NCI-H1105 treated with DMSO at 0.1 percent for 48 hours (cell line): ENCODE data around the gene ANKRD13C.
A peak's percentile ranks its signal among the peaks of the same experiment; 100 is the strongest.
"Not testable (repeated sequence)": the region's sequence is repeated elsewhere in the genome, so short reads cannot be mapped to it uniquely, and the experiment has no call there.

Source experiments
- DNase-seq: peaks from one replicate; lab custom pipeline; 2025; lab: John Stamatoyannopoulos, UW

Gene ANKRD13C

DNA sequence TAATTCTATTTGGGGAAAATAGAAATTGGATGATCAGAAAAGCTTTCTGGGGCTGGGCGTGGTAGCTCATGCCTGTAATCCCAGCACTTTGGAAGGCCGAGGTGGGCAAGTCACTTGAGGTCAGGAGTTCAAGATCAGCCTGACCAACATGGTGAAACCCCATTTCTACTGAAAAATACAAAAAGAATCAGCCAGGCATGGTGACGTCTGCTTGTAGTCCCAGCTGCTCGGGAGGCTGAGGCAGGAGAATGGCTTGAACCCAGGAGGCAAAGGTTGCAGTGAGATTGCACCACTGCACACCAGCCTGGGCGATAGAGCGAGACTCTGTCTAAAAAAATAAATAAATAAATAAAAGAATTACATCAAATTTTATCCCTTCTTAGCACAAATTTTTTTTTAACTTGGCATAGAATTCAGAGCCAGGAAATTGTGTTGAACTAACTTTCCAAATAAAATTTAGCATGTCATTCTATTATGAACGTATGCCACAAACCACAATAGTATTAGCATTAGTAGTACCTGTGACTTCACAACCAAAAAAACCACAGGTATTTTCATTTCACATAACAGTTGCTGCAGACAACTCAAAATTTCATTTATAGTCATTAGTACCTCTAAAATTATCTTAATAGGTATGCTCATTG, 4.5 kb upstream of the ANKRD13C start:
- no peak for DNase-seq

- DNase-seq, result no peak
Observed at GRCh38 chr1:70355920-70356319, 1.4 kb upstream of the ANKRD13C start.

GRCh38 chr1:70355111-70355407, 537 bp upstream of the ANKRD13C start:
- no peak for DNase-seq

- DNase-seq, result peak; percentile 22
Observed at GRCh38 chr1:70353601-70354331, 756 bp downstream of the ANKRD13C start.

- no peak for DNase-seq
Observed at GRCh38 chr1:70353044-70353443, 1.5 kb downstream of the ANKRD13C start.

- not testable (repeated sequence) for DNase-seq
Observed at GRCh38 chr1:70349799-70350198, 4.7 kb downstream of the ANKRD13C start.

DNA sequence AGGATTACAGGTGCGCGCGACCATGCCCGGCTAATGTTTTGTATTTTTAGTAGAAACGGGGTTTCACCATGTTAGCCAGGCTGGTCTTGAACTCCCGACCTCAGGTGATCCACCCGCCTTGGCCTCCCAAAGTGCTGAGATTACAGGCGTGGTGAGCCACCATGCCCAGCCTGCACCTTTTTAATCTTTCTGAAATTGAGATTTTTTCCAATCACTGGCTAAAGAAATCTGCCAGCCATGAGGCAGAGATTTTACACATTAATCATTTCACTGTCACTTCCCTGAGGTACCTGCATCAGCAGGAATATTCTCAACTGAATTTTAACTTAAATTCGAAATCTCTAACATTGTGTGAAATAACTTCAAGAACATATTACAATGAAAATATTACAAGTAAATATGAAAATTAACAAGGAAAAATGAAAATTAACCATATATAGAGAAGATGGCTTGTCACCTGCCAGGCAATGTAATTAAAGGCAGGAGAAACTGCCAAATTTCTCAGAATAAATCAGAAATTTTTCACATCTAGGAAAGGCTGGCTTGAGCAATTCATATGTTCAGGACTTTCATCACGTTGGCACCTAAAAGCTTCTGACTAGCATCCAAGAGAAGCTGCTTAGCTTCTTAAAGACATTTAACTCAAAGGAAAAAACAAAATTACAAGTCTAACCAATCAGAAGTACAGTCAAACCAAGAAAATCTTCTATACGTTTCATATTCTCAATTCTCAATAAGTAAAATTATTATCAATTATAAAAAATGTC, 5.9 kb downstream of the ANKRD13C start:
- no peak for DNase-seq

DNA sequence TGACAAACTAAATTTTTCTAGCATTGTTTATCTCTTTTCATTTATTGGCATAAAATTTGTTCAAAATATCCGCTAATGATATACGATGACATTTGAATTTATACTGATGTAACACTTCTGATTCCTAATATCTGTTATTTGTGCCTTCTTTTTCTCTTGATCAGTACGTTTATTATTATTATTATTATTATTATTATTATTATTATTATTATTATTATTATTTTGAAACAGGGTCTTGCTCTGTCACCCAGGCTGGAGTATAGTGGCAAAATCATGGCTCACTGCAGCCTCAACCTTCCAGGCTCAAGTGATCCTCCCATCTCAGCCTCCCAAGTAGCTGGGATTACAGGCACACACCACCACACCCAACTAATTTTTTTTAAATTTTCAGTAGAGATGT, 14.9 kb downstream of the ANKRD13C start:
- DNase-seq, result not testable (repeated sequence)

- no peak for DNase-seq
Observed at GRCh38 chr1:70336050-70336449, 18.5 kb downstream of the ANKRD13C start.

DNA sequence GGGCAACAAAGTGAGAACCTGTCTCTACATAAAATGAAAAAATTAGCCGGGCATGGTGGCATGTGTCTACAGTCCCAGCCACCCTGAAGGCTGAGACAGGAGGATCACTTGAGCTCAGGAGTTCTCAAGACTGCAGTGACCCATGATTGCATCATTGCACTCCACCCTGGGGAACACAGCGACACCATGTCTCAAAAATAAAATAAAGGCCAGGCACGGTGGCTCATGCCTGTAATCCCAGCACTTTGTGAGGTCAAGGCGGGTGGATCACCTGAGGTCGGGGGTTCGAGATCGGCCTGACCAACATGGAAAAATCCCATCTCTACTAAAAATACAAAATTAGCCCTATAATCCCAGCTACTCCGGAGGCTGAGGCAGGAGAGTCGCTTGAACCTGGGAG, 20.1 kb downstream of the ANKRD13C start:
- no peak for DNase-seq

DNA sequence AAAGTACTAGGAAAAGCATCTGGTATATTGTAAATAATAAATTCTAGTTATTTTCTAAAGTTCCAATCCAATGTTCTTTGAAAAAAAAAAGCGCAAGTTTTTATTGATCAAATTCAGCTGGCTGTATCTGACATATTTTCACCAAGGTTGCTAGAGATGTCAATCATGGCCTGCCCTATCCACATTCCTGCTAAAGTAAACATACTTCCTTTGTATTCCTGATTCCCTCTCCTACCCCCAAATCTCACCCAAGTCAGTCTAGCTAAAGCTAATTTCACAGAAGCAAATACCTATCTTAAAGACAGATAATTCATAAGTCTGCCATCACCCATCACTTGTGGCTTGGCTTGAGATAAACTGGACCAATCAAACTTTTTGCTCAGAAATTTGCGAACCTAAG, 21.3 kb downstream of the ANKRD13C start:
- DNase-seq, result no peak

- no peak for DNase-seq
Observed at GRCh38 chr1:70331962-70332361, 22.6 kb downstream of the ANKRD13C start.

GRCh38 chr1:70327306-70328076, 27.0 kb downstream of the ANKRD13C start:
- DNase-seq, result no peak

DNA sequence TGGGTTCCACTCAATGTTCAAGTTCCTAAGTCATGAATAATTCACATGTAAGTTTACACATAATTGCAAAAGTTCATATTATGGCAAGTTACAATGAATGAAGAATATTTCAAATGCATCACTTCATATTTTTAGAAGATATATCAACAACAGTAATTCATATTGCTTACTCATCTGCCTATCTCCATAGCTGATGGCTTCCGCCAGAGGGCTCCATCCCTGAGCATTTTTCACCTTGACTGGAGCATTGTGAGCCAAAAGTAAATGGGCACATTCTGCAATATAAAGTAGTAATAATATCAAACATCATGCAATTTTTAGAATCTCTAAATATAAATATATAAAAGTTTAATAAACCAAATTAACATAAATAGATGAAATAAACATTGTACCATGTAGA, 29.8 kb downstream of the ANKRD13C start:
- DNase-seq, result no peak

GRCh38 chr1:70319750-70320149, 34.8 kb downstream of the ANKRD13C start:
- DNase-seq, result no peak

GRCh38 chr1:70318191-70318590, 36.3 kb downstream of the ANKRD13C start:
- DNase-seq, result no peak

- DNase-seq, result no peak
Observed at GRCh38 chr1:70317087-70317486, 37.4 kb downstream of the ANKRD13C start.

- DNase-seq, result no peak
Observed at GRCh38 chr1:70315782-70316181, 38.7 kb downstream of the ANKRD13C start.

DNA sequence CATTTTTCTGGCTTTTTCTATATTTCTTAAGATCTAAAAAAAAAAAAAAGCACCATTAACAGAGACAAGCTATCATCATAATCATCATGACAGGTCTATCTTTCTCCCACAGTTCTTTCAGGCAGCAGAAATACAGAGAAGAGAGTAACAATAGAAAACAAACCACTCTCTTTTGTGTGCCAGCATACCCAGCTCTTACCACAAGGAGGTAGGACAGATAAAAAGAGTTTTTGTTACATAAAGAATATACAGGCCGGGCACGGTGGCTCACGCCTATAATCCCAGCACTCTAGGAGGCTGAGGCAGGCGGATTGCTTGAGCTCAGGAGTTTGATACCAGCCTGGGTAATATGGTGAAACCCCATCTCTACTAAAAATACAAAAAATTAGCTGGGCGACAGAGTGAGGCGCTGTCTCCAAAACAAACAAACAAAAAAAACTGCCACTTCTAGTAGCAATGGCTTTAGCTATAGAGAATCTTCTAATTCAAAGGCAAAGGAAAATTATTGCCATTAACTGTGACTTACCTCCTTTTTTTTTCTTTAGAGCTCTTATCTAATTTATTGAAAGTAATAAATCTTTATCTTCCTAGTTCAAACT, 39.7 kb downstream of the ANKRD13C start:
- DNase-seq, result no peak

- no peak for DNase-seq
Observed at GRCh38 chr1:70311369-70311768, 43.2 kb downstream of the ANKRD13C start.

GRCh38 chr1:70299472-70299871, 55.0 kb downstream of the ANKRD13C start:
- DNase-seq, result no peak

GRCh38 chr1:70295749-70296148, 58.8 kb downstream of the ANKRD13C start:
- DNase-seq, result no peak
